Activated T-helper 17 cell treated with anti-CD3 and anti-CD28 coated beads, Interleukin-2, amount 50 U/mL, for 72 hours (primary cell): ENCODE data around the gene MSL3B.

ENCODE experiments used
- ATAC-seq: fragments of 150-1000 bp; cut with Tn5 transposase; replicated peaks from 2 replicates; pipeline ENCODE4 v1.10.0; 2021; ENCODE audit warnings: mild to moderate bottlenecking, moderate library complexity
- H3K27ac Mint-ChIP-seq: one replicate; pipeline ENCODE4 v1.8.0; 2022; ENCODE audit warnings: mixed read lengths
- H3K27me3 Mint-ChIP-seq: one replicate; pipeline ENCODE4 v1.8.0; 2022; ENCODE audit warnings: mixed read lengths
- H3K36me3 Mint-ChIP-seq: one replicate; pipeline ENCODE4 v1.8.0; 2022; ENCODE audit warnings: low read depth, mild to moderate bottlenecking, mixed read lengths
- H3K4me1 Mint-ChIP-seq: one replicate; pipeline ENCODE4 v1.8.0; 2022; ENCODE audit warnings: mixed read lengths
- H3K4me3 Mint-ChIP-seq: one replicate; pipeline ENCODE4 v1.8.0; 2022; ENCODE audit warnings: mild to moderate bottlenecking, mixed read lengths
- H3K9me3 Mint-ChIP-seq: one replicate; pipeline ENCODE4 v1.8.0; 2022; ENCODE audit warnings: mixed read lengths

Gene MSL3B

DNA sequence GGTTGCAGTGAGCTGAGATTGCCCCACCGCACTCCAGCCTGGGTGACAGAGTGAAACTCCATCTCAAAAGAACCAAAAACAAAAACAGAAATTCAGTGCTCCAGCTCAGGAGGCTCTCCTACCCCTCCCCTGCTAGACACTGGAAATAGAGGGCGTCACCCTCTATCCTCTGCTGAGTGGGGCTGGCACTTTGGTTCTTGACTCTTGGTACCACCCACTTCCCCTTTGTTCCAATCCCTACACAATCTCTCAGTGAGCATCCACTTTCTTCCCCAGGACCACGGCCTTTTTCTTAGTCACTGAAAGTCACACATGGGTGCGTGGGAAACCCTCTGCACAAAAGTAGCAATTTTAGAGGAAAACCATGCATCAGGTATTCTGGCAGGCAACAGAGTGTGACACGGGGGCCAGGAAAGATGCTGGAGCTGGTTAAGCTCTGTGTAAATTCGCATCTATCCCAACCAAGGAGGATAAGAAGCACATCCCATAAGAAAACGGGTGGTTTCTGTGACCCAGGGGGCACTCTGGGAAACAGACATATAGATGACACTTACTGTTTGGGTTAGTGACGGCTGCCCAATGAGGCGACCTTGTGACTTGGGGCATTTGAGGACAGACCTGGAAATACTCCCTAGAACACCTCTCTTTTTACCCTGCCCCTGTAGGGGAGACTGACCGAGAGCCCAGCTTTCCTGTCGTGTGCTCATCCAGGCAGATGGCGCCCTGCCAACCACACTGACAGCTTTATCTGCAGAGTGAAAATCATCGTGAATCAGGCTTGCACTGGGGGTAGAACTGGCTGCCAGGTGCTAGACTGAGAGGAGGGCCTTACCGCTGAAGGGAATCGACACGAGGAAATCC lies 21.6 kb downstream of the MSL3B start:
- Mint-ChIP-seq H3K4me3 (no peak overlapping the region), H3K9me3 (no peaks in the 10 kb centered on the region), H3K27me3 (no peaks in the 10 kb centered on the region), H3K27ac (no peak overlapping the region), H3K4me1 (peaks cover 11% of the 10 kb centered on the region), H3K36me3 (peaks cover 100% of the 10 kb centered on the region)
- ATAC-seq, result no peak

DNA sequence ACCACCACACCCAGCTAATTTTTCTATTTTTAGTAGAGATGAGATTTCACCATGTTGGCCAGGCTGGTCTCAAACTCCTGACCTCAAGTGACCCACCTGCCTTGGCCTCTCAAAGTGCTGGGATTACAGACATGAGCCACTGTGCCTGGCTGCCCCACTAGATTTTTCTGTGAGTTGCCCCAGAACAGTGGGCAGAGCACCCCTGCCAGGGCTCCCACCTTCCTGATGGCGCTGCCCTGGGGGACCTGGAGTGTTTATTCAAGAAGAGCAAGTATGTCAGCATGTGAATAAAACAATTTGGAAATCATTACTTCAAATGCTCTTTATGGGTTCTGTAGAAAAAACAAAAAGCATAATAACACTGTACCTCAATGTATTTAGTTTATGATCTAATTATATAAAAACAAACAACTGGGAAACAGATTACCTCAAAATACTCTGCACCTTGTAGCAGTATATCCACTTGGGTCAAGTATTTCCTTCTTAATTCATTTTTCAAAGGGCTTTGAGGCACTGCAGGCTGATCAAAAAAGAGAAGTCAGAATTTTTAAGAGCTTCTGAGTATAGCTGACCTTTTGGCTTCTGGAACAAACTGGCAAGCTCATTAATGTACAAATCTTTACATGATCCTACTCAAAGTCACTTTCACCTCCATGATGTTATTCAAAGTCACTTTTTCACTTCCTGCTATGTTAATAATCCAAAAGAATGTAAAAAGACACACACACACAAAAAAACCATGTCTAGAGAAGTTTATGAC lies 22.7 kb downstream of the MSL3B start:
- Mint-ChIP-seq H3K4me1 (peaks cover 11% of the 10 kb centered on the region), H3K9me3 (no peaks in the 10 kb centered on the region), H3K36me3 (peaks cover 100% of the 10 kb centered on the region), H3K4me3 (no peak overlapping the region), H3K27ac (no peak overlapping the region), H3K27me3 (no peaks in the 10 kb centered on the region)
- ATAC-seq, result no peak

- no peaks in the 10 kb centered on the region for H3K9me3 Mint-ChIP-seq
- no peak for ATAC-seq
- no peak overlapping the region for H3K4me3 Mint-ChIP-seq
- H3K4me1 Mint-ChIP-seq, result peaks cover 11% of the 10 kb centered on the region
- H3K27me3 Mint-ChIP-seq, result no peaks in the 10 kb centered on the region
- H3K36me3 Mint-ChIP-seq, result peaks cover 100% of the 10 kb centered on the region
- H3K27ac Mint-ChIP-seq, result no peak overlapping the region
Measured at GRCh38 chr2:233844836-233845235, 23.4 kb downstream of the MSL3B start.

- H3K4me3 Mint-ChIP-seq, result no peak overlapping the region
- H3K36me3 Mint-ChIP-seq, result peaks cover 100% of the 10 kb centered on the region
- peaks cover 10% of the 10 kb centered on the region for H3K4me1 Mint-ChIP-seq
- H3K27me3 Mint-ChIP-seq, result no peaks in the 10 kb centered on the region
- no peaks in the 10 kb centered on the region for H3K9me3 Mint-ChIP-seq
- no peak overlapping the region for H3K27ac Mint-ChIP-seq
- ATAC-seq, result no peak
Measured at GRCh38 chr2:233844064-233844807, 23.9 kb downstream of the MSL3B start.

DNA sequence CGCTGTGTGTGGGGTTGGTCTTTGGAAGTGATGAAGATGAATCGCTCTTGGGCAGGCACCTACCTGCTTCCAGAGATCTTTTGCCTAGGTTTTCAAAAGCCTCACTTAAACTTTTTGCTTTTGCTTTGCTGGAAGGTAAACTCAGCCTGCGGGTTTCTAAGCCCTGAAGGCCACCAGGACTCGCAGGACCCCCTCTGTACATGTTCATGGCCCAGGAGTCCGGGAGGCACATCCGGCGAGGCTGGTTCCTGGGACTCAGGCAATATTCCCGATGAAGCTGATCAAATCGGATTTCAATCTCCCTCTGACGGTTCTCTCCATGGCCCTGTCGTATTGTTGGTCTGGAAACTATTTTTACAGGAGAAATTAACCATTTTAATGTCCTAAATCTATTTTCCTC lies 27.0 kb downstream of the MSL3B start:
- no peak overlapping the region for H3K4me3 Mint-ChIP-seq
- H3K4me1 Mint-ChIP-seq, result peaks cover 7% of the 10 kb centered on the region
- no peaks in the 10 kb centered on the region for H3K9me3 Mint-ChIP-seq
- H3K27me3 Mint-ChIP-seq, result no peaks in the 10 kb centered on the region
- no peak overlapping the region for H3K27ac Mint-ChIP-seq
- no peak for ATAC-seq
- H3K36me3 Mint-ChIP-seq, result peaks cover 100% of the 10 kb centered on the region

GRCh38 chr2:233840520-233840919 lies 27.7 kb downstream of the MSL3B start:
- H3K36me3 Mint-ChIP-seq, result peaks cover 100% of the 10 kb centered on the region
- no peaks in the 10 kb centered on the region for H3K27me3 Mint-ChIP-seq
- peaks cover 7% of the 10 kb centered on the region for H3K4me1 Mint-ChIP-seq
- no peaks in the 10 kb centered on the region for H3K9me3 Mint-ChIP-seq
- H3K4me3 Mint-ChIP-seq, result no peak overlapping the region
- ATAC-seq, result no peak
- no peak overlapping the region for H3K27ac Mint-ChIP-seq

GRCh38 chr2:233839447-233839820 lies 28.8 kb downstream of the MSL3B start:
- H3K36me3 Mint-ChIP-seq, result peaks cover 100% of the 10 kb centered on the region
- no peaks in the 10 kb centered on the region for H3K27me3 Mint-ChIP-seq
- H3K9me3 Mint-ChIP-seq, result no peaks in the 10 kb centered on the region
- ATAC-seq, result no peak
- no peak overlapping the region for H3K27ac Mint-ChIP-seq
- no peak overlapping the region for H3K4me3 Mint-ChIP-seq
- H3K4me1 Mint-ChIP-seq, result peaks cover 7% of the 10 kb centered on the region

GRCh38 chr2:233838726-233839446 lies 29.3 kb downstream of the MSL3B start:
- Mint-ChIP-seq H3K4me3 (no peak overlapping the region), H3K4me1 (peaks cover 7% of the 10 kb centered on the region), H3K27me3 (no peaks in the 10 kb centered on the region), H3K9me3 (no peaks in the 10 kb centered on the region), H3K27ac (no peak overlapping the region), H3K36me3 (peaks cover 96% of the 10 kb centered on the region)
- no peak for ATAC-seq

DNA sequence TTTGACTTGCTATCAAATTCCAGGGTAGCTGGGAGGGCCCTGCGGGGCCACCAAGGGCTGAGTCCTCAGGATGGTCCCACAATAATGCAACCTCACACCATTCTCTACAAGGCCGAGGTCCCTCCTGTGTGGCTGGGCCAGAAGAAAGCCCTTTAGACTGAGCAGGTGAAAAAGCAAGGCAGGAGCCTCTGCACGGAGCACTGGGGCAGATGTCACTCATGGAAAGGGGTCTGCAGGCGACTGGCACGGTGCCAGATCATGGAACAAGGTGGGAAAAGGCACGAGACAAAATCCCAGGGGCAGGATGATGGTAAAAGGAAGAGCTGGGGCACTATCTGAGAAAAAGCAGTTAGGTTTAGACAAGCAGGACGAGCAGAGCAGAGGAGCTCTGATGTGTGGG lies 29.9 kb downstream of the MSL3B start:
- Mint-ChIP-seq H3K27me3 (no peaks in the 10 kb centered on the region), H3K4me3 (no peak overlapping the region), H3K9me3 (no peaks in the 10 kb centered on the region), H3K27ac (no peak overlapping the region), H3K36me3 (peaks cover 89% of the 10 kb centered on the region), H3K4me1 (peaks cover 7% of the 10 kb centered on the region)
- ATAC-seq, result no peak

DNA sequence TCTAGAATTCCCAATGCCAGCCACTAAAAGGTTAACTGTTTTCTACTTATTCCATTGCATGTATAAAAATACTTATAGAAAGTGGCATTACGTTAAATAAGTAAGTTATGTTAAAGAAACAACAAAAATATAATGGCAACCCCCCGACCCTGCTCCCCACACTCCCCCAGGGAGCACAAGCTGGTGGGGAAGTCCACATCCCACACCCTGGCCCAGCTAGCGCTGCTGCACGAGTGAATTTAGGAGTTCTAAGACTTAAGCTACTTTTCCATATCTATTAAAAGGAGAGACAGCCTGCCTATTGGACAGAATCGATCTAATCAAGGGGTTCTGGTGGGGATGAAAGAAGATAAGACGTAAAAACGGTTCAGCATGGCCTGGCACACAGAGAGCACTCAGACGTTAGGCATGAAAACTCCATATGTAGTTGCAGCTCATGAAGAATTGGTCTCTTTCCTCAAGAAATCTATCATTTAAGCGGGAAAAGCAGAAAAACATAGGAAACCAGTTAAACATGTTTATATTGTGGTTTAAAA lies 30.4 kb downstream of the MSL3B start:
- Mint-ChIP-seq H3K27ac (peak overlapping the region; percentile 41), H3K4me1 (peaks cover 7% of the 10 kb centered on the region), H3K4me3 (no peak overlapping the region), H3K36me3 (peaks cover 84% of the 10 kb centered on the region), H3K9me3 (no peaks in the 10 kb centered on the region), H3K27me3 (no peaks in the 10 kb centered on the region)
- no peak for ATAC-seq

DNA sequence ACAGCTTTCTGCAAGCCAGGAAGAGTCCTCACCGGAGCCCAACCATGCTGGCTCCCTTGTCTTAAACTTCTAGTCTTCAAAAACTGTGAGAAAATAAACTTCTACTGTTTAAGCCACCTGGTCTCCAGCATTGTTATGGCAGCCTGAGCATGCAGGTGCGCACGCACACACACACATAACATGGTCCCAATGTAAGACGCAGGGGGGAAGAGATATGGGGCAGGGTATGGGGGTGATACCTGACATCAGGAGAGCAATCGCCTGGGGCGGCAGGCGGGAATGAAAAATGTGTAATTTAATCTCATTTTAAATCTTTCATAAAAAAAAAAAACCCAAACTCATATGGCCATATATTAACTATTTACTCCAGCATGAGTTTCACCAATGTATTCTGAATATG lies 31.8 kb downstream of the MSL3B start:
- H3K36me3 Mint-ChIP-seq, result peaks cover 70% of the 10 kb centered on the region
- peaks cover 7% of the 10 kb centered on the region for H3K4me1 Mint-ChIP-seq
- no peak overlapping the region for H3K4me3 Mint-ChIP-seq
- no peaks in the 10 kb centered on the region for H3K27me3 Mint-ChIP-seq
- no peaks in the 10 kb centered on the region for H3K9me3 Mint-ChIP-seq
- no peak for ATAC-seq
- no peak overlapping the region for H3K27ac Mint-ChIP-seq

DNA sequence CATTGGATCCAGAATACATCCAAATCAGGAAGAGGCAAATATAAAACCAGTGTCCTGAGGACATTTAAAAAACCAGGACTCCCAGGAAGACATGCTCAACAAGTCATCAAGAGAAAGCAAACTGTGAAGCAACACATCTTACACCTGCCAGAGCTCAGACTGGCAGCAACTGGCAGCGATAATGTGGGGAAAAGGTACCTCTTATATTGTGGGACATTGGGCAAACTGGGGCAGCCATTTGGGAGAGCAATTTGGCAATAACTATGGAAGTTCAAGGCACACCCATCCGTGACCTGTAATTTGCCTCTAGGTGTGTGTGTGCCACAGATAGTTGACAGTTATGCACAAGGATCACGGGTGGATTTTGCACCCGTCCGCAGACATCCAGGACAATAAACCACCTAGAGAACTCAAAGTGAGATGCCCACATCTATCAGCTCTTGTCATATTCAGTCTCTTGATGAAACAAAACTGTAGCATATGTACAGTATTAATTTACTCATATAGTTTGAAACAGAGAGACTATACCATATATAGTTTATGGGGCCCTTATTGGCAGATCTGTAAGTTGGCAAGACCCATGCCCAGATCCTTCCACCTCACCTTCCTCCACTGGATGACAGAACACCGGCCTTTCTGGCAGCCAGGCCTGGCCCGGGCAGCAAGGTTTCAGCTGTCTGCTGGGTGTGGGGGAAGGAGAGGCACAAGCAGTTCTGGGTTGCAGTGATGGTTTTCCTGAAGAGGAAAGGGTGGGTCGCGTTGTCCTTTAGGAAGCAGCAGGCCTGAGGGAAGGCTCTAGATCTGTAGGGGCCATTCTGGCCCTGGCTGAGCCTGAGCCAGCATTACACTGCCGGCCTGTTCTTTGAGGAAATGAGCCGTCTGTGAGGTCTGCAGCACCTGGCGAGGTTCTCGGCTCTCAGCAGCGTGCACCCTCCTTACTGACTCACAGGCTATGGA lies 32.7 kb downstream of the MSL3B start:
- peaks cover 62% of the 10 kb centered on the region for H3K36me3 Mint-ChIP-seq
- H3K9me3 Mint-ChIP-seq, result no peaks in the 10 kb centered on the region
- ATAC-seq, result peak; percentile 8
- H3K27ac Mint-ChIP-seq, result no peak overlapping the region
- no peaks in the 10 kb centered on the region for H3K27me3 Mint-ChIP-seq
- no peak overlapping the region for H3K4me3 Mint-ChIP-seq
- H3K4me1 Mint-ChIP-seq, result peaks cover 7% of the 10 kb centered on the region

DNA sequence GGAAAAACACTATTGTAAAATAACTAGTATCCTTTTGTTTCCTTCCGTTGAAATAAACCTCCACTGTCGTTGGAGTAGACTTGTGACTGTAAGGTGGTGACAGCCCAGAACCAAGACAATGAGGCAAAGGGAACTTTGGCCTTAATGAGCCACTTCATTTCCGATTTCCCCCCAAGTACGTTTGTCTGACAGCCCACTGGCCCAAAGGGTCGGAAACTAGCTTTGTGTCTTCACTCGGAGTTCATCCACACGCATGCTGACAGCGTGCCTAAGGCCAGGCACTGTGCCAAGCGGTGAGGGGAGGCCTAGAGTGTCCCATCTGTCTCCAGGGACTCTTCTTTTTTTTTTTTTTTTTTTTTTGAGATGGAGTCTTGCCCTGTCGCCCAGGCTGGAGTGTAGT lies 34.8 kb downstream of the MSL3B start:
- no peaks in the 10 kb centered on the region for H3K27me3 Mint-ChIP-seq
- no peak overlapping the region for H3K4me3 Mint-ChIP-seq
- no peak for ATAC-seq
- H3K36me3 Mint-ChIP-seq, result peaks cover 40% of the 10 kb centered on the region
- peaks cover 7% of the 10 kb centered on the region for H3K4me1 Mint-ChIP-seq
- H3K9me3 Mint-ChIP-seq, result no peaks in the 10 kb centered on the region
- H3K27ac Mint-ChIP-seq, result no peak overlapping the region
